GM13977 (cell line): ENCODE results near the gene TARS1.
A peak's percentile ranks its signal among the peaks of the same experiment; 100 is the strongest.

Experiments used
- DNase-seq: peaks from one replicate; pipeline ENCODE4 v3.0.0; 2012; ENCODE audit warnings: low spot score
- in situ Hi-C: fragments of 300-500 bp; cut with MboI; formaldehyde crosslinking; loops from one replicate; pipeline ENCODE4 v1.12.0; 2022; ENCODE audit warnings: low sequenced_read_pairs, low pct_unique_long_range_greater_than_20kb, mixed read lengths, inconsistent platforms; ENCODE audit not compliant: unreplicated experiment
- TF ChIP-seq, protein P1 (sequence below): IDR thresholded peaks from 2 replicates; pipeline ENCODE4 v1.5.1; 2012; ENCODE audit warnings: mild to moderate bottlenecking, control low read depth; ENCODE audit not compliant: insufficient read depth; ENCODE audit errors: extremely low read depth, missing control alignments

The TARS1 gene

GRCh38 chr5:33435893-33436490 lies 4.8 kb upstream of the TARS1 start:
- peak; percentile 67 for DNase-seq
- in situ Hi-C loops, result loop anchor here (25.0 kb wide), 2 partner anchors 526 to 1026 kb away; no protein-coding TSS in a partner anchor
- TF ChIP-seq, protein P1, sequence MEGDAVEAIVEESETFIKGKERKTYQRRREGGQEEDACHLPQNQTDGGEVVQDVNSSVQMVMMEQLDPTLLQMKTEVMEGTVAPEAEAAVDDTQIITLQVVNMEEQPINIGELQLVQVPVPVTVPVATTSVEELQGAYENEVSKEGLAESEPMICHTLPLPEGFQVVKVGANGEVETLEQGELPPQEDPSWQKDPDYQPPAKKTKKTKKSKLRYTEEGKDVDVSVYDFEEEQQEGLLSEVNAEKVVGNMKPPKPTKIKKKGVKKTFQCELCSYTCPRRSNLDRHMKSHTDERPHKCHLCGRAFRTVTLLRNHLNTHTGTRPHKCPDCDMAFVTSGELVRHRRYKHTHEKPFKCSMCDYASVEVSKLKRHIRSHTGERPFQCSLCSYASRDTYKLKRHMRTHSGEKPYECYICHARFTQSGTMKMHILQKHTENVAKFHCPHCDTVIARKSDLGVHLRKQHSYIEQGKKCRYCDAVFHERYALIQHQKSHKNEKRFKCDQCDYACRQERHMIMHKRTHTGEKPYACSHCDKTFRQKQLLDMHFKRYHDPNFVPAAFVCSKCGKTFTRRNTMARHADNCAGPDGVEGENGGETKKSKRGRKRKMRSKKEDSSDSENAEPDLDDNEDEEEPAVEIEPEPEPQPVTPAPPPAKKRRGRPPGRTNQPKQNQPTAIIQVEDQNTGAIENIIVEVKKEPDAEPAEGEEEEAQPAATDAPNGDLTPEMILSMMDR, result peak; percentile 70

GRCh38 chr5:33438996-33439395 lies 1.8 kb upstream of the TARS1 start:
- no peak for DNase-seq
- in situ Hi-C loops, result loop anchor here (25.0 kb wide), 2 partner anchors 523 to 1023 kb away; no protein-coding TSS in a partner anchor
- TF ChIP-seq, protein P1, result no peak

- TF ChIP-seq, protein P1, result no peak
- no peak for DNase-seq
- in situ Hi-C loops, result loop anchor here (25.0 kb wide), 2 partner anchors 522 to 1022 kb away; no protein-coding TSS in a partner anchor
These were observed 772 bp upstream of the TARS1 start for GRCh38 chr5:33439905-33440481.

GRCh38 chr5:33441241-33442177 lies 744 bp downstream of the TARS1 start:
- DNase-seq, result peak; percentile 12
- in situ Hi-C loops, result loop anchor here (25.0 kb wide), 2 partner anchors 521 to 1021 kb away; no protein-coding TSS in a partner anchor
- TF ChIP-seq, protein P1, result no peak

- TF ChIP-seq, protein P1, result no peak
- in situ Hi-C loops, result loop anchor here (25.0 kb wide), 2 partner anchors 518 to 1018 kb away; no protein-coding TSS in a partner anchor
- no peak for DNase-seq
These were observed 3.8 kb downstream of the TARS1 start for GRCh38 chr5:33444542-33444941.

- DNase-seq, result no peak
- in situ Hi-C loops, result loop anchor here (25.0 kb wide), 2 partner anchors 517 to 1017 kb away; no protein-coding TSS in a partner anchor
- TF ChIP-seq, protein P1, result no peak
These were observed 5.0 kb downstream of the TARS1 start for GRCh38 chr5:33445798-33446197.
